ENCODE measurements around the gene PEX14.
"Not testable (repeated sequence)": the region's sequence is repeated elsewhere in the genome, so short reads cannot be mapped to it uniquely, and the experiment has no call there.

PEX14 gene

DNA sequence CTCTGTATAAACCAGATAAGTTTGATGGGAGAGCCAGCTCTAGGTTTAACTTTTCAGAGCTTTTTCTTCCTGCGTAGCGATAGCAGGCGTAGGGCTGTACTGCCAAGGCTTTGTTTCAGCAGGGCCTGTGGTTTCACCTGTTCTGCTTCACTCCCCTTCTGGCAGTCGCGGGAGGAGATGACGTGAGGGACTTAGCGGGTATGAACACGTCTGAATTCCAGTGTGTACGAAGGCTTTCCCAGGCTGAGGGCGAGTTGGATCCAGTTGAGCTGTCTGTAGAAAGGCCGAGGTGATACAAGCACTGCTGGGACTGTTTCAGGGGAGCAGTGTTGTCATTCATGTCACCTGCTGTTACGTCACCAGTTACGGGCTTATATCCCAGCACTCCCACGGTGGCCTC is 21.2 kb downstream of the PEX14 start:
- DNase-seq, result no peak

- no peak for DNase-seq
These were observed 22.4 kb downstream of the PEX14 start for GRCh38 chr1:10497109-10497508.

GRCh38 chr1:10498231-10498630 is 23.5 kb downstream of the PEX14 start:
- no peak for DNase-seq

DNA sequence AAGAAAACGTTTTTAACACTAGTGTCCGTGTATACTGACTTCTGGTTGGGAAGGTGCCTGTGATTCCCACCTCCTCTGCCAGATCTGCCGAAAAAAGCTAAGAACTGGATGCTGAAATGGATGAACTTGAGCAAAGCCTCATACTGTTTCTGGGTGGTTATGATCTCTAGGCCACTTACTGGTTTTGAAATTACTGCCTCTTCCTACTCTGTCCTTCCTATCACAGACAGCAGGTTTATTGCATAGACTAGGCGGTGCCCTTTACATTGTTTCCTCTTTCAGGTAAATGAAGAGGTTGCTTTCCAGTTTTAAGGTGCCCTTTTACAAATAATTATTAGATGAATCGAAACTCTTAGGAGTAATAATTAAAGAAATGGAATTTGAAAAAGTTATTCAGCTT is 27.5 kb downstream of the PEX14 start:
- DNase-seq, result no peak

GRCh38 chr1:10504249-10504648 is 29.5 kb downstream of the PEX14 start:
- no peak for DNase-seq

DNA sequence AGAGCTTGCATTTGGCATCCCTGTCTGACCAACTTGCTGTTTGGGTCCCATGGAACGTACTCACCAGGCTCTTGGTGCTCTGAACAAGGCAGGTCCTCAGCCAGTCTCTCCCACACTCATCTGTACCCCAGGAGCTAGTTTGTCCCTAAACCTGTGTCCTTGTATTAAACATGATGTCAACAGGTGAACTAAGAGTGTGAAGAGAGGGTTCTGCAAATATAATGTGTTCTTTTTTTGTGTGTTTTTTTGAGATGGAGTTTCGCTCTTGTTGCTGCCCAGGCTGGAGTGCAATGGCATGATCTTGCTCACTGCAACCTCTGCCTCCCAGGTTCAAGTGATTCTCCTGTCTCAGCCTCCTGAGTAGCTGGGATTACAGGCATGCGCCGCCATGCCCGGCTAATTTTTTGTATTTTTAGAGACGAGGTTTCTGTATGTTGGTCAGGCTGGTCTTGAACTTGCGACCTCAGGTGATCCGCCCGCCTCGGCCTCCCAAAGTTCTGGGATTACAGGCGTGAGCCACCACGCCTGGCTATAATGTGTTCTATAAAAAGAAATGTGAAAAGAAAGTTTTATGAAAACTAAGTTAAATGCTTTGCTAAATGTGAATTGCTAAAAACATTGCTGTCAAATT is 31.4 kb downstream of the PEX14 start:
- DNase-seq, result not testable (repeated sequence)

GRCh38 chr1:10506677-10507047 is 31.9 kb downstream of the PEX14 start:
- no peak for DNase-seq

GRCh38 chr1:10507111-10507879 is 32.5 kb downstream of the PEX14 start:
- DNase-seq, result peak; percentile 30

DNA sequence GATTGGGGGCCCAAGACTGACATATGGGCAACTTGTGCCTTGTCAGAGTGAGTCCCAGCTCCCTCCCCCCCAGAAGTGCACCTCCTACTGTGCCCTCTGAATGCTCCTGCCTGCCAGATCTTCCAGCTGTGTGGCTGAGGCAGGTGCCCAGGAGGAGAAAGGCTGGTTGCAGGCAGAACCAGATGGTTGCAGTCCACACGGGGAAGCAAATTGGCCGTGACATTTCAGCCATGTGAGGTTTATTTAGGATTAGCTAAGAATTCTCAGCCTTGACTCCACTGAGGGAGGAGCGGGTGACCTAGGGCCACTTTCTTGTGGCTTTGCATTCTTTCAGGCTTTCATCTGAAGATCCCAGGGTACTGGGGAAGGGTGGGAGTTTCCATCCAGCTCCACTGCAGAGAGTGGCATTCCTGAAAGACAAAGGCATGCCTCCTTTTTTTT is 33.8 kb downstream of the PEX14 start:
- no peak for DNase-seq

DNA sequence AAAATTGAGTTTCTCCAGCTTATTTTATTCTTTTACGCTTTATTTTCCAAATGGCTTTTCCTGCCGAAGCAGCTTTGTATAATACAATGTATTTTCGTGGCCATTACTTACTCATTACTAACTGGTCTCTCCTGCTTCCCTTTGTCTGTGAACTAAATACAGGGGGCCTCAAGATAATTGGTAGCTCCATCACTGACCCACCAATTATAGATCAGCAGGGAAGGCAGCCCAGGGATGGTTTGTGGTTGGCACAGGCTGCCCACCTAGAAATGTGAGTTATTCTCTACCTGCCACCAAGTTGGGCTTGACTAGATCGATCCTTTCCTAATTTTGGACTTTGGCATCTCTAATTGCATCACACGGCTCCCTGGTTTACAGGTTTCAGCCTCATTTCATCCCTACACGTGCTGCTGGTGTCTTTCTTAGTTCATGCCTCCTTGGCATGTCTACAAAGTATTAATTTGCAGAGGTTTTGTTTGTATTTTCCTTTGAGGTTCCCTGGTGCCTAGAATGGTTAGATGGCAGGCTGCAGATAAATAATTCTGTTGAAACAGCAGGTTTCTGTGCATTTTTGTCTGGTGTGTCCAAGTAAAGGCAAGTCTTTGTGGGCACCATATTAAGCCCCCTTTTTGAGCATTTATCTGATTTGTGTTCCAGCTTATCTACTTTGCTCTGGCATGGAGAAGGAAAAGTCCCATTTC is 35.2 kb downstream of the PEX14 start:
- DNase-seq, result no peak

GRCh38 chr1:10510520-10511493 is 36.1 kb downstream of the PEX14 start:
- DNase-seq, result peak; percentile 79

- no peak for DNase-seq
These were observed 36.7 kb downstream of the PEX14 start for GRCh38 chr1:10511494-10511885.

GRCh38 chr1:10513199-10513598 is 38.4 kb downstream of the PEX14 start:
- DNase-seq, result no peak

DNA sequence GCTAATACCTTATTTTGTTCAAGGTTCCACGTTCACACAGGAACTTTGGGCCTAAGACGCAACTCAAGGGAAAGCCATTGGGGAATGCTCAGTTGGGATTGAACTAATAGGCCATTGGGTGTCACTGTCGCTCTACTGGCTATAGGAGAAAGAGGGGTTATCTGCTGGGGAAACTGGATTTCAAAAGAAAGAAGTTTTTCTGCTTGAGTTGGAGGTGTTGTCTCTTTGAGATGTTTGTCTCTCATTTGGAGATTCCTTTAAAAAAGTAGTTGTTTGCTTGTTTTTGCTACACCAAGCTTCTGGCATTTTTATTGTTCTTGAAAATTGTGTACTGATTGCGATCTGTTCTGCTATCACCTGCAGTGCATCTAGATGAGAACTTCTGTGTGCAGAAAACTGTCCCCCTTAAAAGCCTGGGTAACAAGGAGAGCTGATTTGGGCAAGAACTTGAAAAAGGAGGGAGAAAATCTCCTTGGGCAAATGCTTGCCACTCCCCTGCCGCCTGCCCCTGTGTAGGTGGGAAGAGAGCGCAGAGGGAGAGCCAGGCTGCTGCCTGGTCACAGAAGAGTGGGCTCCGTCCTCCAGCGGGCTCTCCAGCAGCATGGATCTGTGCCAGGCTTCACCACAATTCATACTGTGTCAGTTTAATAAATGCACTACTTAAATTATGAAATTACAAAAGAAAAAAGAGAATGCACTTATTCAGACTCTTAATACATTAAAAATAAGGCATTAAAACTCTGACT is 39.9 kb downstream of the PEX14 start:
- DNase-seq, result no peak

- DNase-seq, result no peak
These were observed 40.7 kb downstream of the PEX14 start for GRCh38 chr1:10515301-10515975.

DNA sequence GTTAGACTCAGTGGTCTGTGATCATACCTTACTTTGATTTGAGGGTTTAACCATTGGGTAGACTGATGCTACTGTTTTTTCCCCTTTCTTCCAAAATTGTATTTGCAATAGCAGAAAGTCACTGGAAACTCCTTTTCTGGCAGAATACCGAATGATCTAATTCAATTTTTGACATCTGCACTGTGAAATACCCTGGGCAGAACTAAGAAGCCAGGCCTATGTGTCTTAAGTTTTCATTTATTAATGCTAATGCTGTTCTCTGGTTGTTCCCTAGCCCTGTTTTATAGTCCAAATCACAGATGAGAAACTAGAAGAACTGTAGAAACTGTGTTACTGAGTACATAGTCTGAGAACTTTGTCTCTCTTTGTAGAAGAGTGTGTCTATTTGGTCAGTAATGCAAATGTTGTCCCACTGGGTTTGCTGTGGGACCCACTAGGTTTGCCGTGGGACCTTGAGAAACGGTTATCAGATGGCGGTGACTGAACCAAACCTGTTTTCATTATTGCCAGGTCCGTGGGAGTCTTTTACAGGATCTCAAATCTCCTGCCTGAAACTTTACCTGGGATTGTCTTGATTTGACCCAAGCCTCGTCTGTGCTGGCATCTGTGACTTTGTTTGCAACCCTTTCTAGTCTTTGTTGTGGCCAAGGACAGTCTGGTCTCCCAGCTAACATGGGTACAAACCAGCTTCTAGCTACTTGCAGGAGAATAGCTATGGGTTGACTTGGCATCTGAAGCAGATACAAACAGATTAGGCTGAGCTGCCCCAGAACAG is 41.4 kb downstream of the PEX14 start:
- DNase-seq, result no peak

DNA sequence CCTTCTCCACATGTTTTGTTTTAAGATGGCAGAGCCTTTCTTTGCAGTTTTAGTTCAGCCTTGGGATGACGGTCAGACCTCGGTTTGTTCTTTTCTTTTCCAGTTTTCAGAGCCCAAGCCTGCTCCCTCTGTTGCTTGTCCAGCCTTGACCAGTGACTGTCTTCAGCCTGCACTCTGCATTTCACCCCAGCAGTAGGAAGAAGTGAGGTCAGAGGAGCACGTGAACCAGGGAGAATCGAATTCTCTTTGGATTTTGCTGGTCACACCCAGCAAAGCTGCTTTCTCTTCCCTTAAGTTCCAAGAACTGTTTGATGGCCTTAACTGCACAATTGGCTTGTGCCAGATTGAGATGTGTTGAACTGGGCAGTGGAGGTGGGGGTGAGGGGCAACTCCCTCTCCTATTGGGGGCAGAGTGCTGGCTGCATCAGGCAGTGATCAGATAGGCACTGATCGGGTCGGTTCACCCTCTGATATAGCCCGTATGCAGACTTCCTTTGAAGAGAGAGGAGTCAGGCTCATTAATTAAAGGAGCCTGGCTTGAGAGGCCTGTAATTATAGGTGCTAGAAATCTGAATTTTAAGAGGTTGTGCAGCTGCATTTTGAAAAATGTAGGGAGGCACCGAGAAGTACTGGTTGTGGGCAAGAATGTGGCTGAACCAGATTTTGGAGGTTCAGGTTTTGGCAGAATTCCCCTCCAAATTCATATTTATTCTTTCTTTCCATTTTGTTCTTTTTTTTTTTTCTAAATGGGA is 42.4 kb downstream of the PEX14 start:
- DNase-seq, result no peak

- no peak for DNase-seq
These were observed 42.9 kb downstream of the PEX14 start for GRCh38 chr1:10517677-10517982.

GRCh38 chr1:10519016-10519417 is 44.3 kb downstream of the PEX14 start:
- no peak for DNase-seq

DNA sequence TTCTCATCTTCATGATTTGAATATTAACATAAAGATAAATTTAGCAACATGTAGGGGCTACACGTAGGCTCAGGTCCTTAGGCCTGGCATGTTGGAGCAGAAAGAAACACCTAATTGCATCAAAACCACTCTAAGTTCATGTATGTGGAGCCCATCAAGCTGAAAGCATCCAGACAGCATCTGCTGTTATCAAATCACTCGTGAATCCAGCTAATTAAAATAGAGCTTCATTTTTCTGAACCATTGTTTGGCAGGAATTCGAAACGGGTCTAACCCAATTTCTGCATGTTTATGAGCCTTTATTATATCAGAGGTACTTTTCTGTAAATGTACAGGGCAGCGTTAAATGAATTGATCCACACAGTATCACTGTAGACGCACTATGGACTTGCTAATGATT is 45.7 kb downstream of the PEX14 start:
- DNase-seq, result no peak
